ENCODE data around the gene CCDC141.

Gene CCDC141

DNA sequence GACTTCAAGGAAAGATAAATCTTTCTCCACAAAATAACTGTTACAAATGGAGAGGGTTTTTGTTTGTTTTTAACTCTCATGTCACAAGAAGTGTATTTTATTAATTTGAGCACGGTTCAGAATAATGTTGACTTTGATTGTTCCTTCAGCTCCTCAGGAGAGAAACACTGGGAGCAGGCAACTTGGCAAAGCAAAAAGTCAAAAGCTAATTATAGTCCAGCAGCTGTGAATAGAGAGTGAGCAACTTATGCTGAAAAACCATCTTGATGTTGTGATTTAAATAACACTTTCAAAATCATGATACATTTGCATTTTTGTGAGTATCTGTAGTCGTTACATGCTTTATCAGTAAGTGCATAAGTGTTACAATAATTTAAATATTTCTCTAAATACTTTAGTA is 205.2 kb downstream of the CCDC141 start:
- H3K4me1 ChIP-seq (ENCODE audit: control insufficient read depth in 1 of 2, insufficient read depth in 2 of 2, low read length in 2 of 2) = no peaks in the 10 kb centered on the region
- no peaks in the 10 kb centered on the region for H3K36me3 ChIP-seq (ENCODE audit: control insufficient read depth in 1 of 2, insufficient read depth in 2 of 2, low read length in 2 of 2)
- H3K27me3 ChIP-seq (ENCODE audit: control insufficient read depth in 1 of 2, insufficient read depth in 2 of 2, low read length in 2 of 2) = no peaks in the 10 kb centered on the region
- no peak overlapping the region for H3K27ac ChIP-seq (ENCODE audit: low read depth, low read length)
- H3K4me3 ChIP-seq (ENCODE audit: low read depth in 1 of 2, low read length in 2 of 2) = no peak overlapping the region
- no peaks in the 10 kb centered on the region for H3K9me3 ChIP-seq (ENCODE audit: control insufficient read depth in 1 of 2, low read length in 2 of 2)
- no peak overlapping the region for H3K9ac ChIP-seq (ENCODE audit: low read depth in 1 of 2, low read length in 2 of 2)

DNA sequence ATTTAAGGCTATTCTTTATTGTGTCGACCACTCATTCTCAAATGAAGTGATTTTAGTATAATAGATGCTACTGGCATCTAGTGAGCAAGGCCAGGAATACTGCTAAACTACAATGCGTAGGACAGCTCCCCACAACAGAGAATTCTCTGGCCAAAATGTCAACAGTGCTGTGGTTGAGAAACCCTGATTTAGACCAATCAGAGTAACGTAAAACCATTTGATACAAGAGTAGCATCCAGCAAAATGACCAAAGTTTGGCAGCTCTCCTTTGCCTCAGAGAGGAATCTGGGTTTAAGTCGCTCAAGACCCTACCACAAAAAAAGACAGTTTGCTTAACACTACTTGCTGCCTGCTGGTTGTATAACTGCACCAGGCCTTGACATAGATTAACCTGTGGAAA is 205.7 kb downstream of the CCDC141 start:
- H3K27me3 ChIP-seq (ENCODE audit: control insufficient read depth in 1 of 2, insufficient read depth in 2 of 2, low read length in 2 of 2) = no peaks in the 10 kb centered on the region
- H3K9ac ChIP-seq (ENCODE audit: low read depth in 1 of 2, low read length in 2 of 2) = no peak overlapping the region
- no peaks in the 10 kb centered on the region for H3K9me3 ChIP-seq (ENCODE audit: control insufficient read depth in 1 of 2, low read length in 2 of 2)
- H3K4me3 ChIP-seq (ENCODE audit: low read depth in 1 of 2, low read length in 2 of 2) = no peak overlapping the region
- H3K4me1 ChIP-seq (ENCODE audit: control insufficient read depth in 1 of 2, insufficient read depth in 2 of 2, low read length in 2 of 2) = no peaks in the 10 kb centered on the region
- no peaks in the 10 kb centered on the region for H3K36me3 ChIP-seq (ENCODE audit: control insufficient read depth in 1 of 2, insufficient read depth in 2 of 2, low read length in 2 of 2)
- no peak overlapping the region for H3K27ac ChIP-seq (ENCODE audit: low read depth, low read length)

DNA sequence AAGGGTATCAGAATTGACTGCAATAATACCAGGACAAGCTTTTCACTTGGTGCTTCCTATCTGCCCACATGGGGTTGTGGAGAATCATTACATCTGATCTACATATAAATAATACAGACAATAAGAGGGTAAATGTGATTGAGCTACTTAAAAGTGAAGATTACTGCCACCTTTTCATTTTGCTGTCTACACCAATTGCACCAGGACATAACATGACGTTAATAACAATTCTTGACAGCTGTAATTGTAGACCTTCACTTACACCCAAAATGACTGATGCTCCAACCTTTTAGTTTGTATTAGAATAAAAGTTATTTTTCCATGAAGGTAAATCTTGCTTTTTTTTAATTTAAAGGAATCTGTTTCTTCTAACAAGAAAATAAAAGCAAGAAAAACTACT is 206.2 kb downstream of the CCDC141 start:
- H3K9me3 ChIP-seq (ENCODE audit: control insufficient read depth in 1 of 2, low read length in 2 of 2) = no peaks in the 10 kb centered on the region
- H3K27me3 ChIP-seq (ENCODE audit: control insufficient read depth in 1 of 2, insufficient read depth in 2 of 2, low read length in 2 of 2) = no peaks in the 10 kb centered on the region
- no peaks in the 10 kb centered on the region for H3K4me1 ChIP-seq (ENCODE audit: control insufficient read depth in 1 of 2, insufficient read depth in 2 of 2, low read length in 2 of 2)
- H3K9ac ChIP-seq (ENCODE audit: low read depth in 1 of 2, low read length in 2 of 2) = no peak overlapping the region
- no peaks in the 10 kb centered on the region for H3K36me3 ChIP-seq (ENCODE audit: control insufficient read depth in 1 of 2, insufficient read depth in 2 of 2, low read length in 2 of 2)
- H3K27ac ChIP-seq (ENCODE audit: low read depth, low read length) = no peak overlapping the region
- H3K4me3 ChIP-seq (ENCODE audit: low read depth in 1 of 2, low read length in 2 of 2) = no peak overlapping the region

GRCh38 chr2:178836807-178837206 is 213.1 kb downstream of the CCDC141 start:
- H3K9ac ChIP-seq (ENCODE audit: low read depth in 1 of 2, low read length in 2 of 2) = no peak overlapping the region
- H3K4me1 ChIP-seq (ENCODE audit: control insufficient read depth in 1 of 2, insufficient read depth in 2 of 2, low read length in 2 of 2) = no peaks in the 10 kb centered on the region
- H3K27ac ChIP-seq (ENCODE audit: low read depth, low read length) = no peak overlapping the region
- H3K9me3 ChIP-seq (ENCODE audit: control insufficient read depth in 1 of 2, low read length in 2 of 2) = no peaks in the 10 kb centered on the region
- no peaks in the 10 kb centered on the region for H3K27me3 ChIP-seq (ENCODE audit: control insufficient read depth in 1 of 2, insufficient read depth in 2 of 2, low read length in 2 of 2)
- H3K4me3 ChIP-seq (ENCODE audit: low read depth in 1 of 2, low read length in 2 of 2) = no peak overlapping the region
- H3K36me3 ChIP-seq (ENCODE audit: control insufficient read depth in 1 of 2, insufficient read depth in 2 of 2, low read length in 2 of 2) = no peaks in the 10 kb centered on the region

GRCh38 chr2:178834086-178834485 is 215.9 kb downstream of the CCDC141 start:
- Histone ChIP-seq H3K4me1 (ENCODE audit: control insufficient read depth in 1 of 2, insufficient read depth in 2 of 2, low read length in 2 of 2) (no peaks in the 10 kb centered on the region), H3K4me3 (ENCODE audit: low read depth in 1 of 2, low read length in 2 of 2) (no peak overlapping the region), H3K9ac (ENCODE audit: low read depth in 1 of 2, low read length in 2 of 2) (no peak overlapping the region), H3K27me3 (ENCODE audit: control insufficient read depth in 1 of 2, insufficient read depth in 2 of 2, low read length in 2 of 2) (no peaks in the 10 kb centered on the region), H3K36me3 (ENCODE audit: control insufficient read depth in 1 of 2, insufficient read depth in 2 of 2, low read length in 2 of 2) (no peaks in the 10 kb centered on the region), H3K27ac (ENCODE audit: low read depth, low read length) (no peak overlapping the region), H3K9me3 (ENCODE audit: control insufficient read depth in 1 of 2, low read length in 2 of 2) (no peaks in the 10 kb centered on the region)

DNA sequence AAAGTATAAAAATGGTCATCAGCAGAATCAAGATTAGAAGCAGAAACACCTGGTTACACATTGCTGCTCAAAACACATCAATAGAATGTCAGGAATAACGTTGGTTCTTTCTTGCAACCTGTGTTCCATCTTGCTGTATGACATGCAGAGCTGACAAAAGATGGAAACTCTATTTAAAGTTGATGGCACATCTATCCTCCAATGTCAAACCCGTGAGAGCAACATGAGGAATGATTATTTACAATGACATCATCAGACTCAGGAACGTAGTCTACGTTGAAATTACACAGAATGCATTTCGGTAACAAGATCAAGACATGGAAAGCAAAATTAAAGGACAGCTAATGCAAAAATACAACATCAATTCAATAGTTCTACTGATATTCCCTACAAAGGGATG is 216.6 kb downstream of the CCDC141 start:
- Histone ChIP-seq H3K27ac (ENCODE audit: low read depth, low read length) (no peak overlapping the region), H3K9ac (ENCODE audit: low read depth in 1 of 2, low read length in 2 of 2) (no peak overlapping the region), H3K36me3 (ENCODE audit: control insufficient read depth in 1 of 2, insufficient read depth in 2 of 2, low read length in 2 of 2) (no peaks in the 10 kb centered on the region), H3K27me3 (ENCODE audit: control insufficient read depth in 1 of 2, insufficient read depth in 2 of 2, low read length in 2 of 2) (no peaks in the 10 kb centered on the region), H3K4me3 (ENCODE audit: low read depth in 1 of 2, low read length in 2 of 2) (no peak overlapping the region), H3K9me3 (ENCODE audit: control insufficient read depth in 1 of 2, low read length in 2 of 2) (no peaks in the 10 kb centered on the region), H3K4me1 (ENCODE audit: control insufficient read depth in 1 of 2, insufficient read depth in 2 of 2, low read length in 2 of 2) (no peaks in the 10 kb centered on the region)

DNA sequence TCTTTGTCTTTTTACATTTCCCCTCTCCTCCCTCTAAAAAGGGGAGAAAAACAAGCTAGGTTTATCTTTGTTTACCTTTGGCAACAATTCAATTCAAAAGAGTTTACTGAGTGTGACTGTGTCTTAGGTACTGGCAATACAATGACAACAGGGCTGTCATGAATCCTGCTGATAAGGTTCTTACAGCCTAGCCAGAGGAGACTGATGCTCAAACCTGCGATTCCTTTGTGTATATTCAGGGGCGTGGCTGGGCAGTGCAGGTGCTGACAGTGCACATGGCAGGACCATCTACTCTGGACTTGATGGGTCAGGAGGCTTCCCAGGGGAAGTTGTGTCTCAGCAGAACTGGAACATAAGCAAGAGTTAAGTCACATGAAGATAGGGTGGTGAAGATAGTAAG is 219.5 kb downstream of the CCDC141 start:
- H3K4me1 ChIP-seq (ENCODE audit: control insufficient read depth in 1 of 2, insufficient read depth in 2 of 2, low read length in 2 of 2) = no peaks in the 10 kb centered on the region
- H3K36me3 ChIP-seq (ENCODE audit: control insufficient read depth in 1 of 2, insufficient read depth in 2 of 2, low read length in 2 of 2) = no peaks in the 10 kb centered on the region
- no peaks in the 10 kb centered on the region for H3K9me3 ChIP-seq (ENCODE audit: control insufficient read depth in 1 of 2, low read length in 2 of 2)
- H3K4me3 ChIP-seq (ENCODE audit: low read depth in 1 of 2, low read length in 2 of 2) = no peak overlapping the region
- no peak overlapping the region for H3K9ac ChIP-seq (ENCODE audit: low read depth in 1 of 2, low read length in 2 of 2)
- H3K27me3 ChIP-seq (ENCODE audit: control insufficient read depth in 1 of 2, insufficient read depth in 2 of 2, low read length in 2 of 2) = no peaks in the 10 kb centered on the region
- no peak overlapping the region for H3K27ac ChIP-seq (ENCODE audit: low read depth, low read length)

- Histone ChIP-seq H3K4me3 (ENCODE audit: low read depth in 1 of 2, low read length in 2 of 2) (no peak overlapping the region), H3K4me1 (ENCODE audit: control insufficient read depth in 1 of 2, insufficient read depth in 2 of 2, low read length in 2 of 2) (no peaks in the 10 kb centered on the region), H3K36me3 (ENCODE audit: control insufficient read depth in 1 of 2, insufficient read depth in 2 of 2, low read length in 2 of 2) (no peaks in the 10 kb centered on the region), H3K9me3 (ENCODE audit: control insufficient read depth in 1 of 2, low read length in 2 of 2) (no peaks in the 10 kb centered on the region), H3K27ac (ENCODE audit: low read depth, low read length) (no peak overlapping the region), H3K27me3 (ENCODE audit: control insufficient read depth in 1 of 2, insufficient read depth in 2 of 2, low read length in 2 of 2) (no peaks in the 10 kb centered on the region), H3K9ac (ENCODE audit: low read depth in 1 of 2, low read length in 2 of 2) (no peak overlapping the region)
Measured at GRCh38 chr2:178829981-178830380, 220.0 kb downstream of the CCDC141 start.

- Histone ChIP-seq H3K27ac (ENCODE audit: low read depth, low read length) (no peak overlapping the region), H3K27me3 (ENCODE audit: control insufficient read depth in 1 of 2, insufficient read depth in 2 of 2, low read length in 2 of 2) (no peaks in the 10 kb centered on the region), H3K36me3 (ENCODE audit: control insufficient read depth in 1 of 2, insufficient read depth in 2 of 2, low read length in 2 of 2) (no peaks in the 10 kb centered on the region), H3K4me1 (ENCODE audit: control insufficient read depth in 1 of 2, insufficient read depth in 2 of 2, low read length in 2 of 2) (no peaks in the 10 kb centered on the region), H3K9me3 (ENCODE audit: control insufficient read depth in 1 of 2, low read length in 2 of 2) (no peaks in the 10 kb centered on the region), H3K4me3 (ENCODE audit: low read depth in 1 of 2, low read length in 2 of 2) (no peak overlapping the region), H3K9ac (ENCODE audit: low read depth in 1 of 2, low read length in 2 of 2) (no peak overlapping the region)
Measured at GRCh38 chr2:178829299-178829960, 220.5 kb downstream of the CCDC141 start.

DNA sequence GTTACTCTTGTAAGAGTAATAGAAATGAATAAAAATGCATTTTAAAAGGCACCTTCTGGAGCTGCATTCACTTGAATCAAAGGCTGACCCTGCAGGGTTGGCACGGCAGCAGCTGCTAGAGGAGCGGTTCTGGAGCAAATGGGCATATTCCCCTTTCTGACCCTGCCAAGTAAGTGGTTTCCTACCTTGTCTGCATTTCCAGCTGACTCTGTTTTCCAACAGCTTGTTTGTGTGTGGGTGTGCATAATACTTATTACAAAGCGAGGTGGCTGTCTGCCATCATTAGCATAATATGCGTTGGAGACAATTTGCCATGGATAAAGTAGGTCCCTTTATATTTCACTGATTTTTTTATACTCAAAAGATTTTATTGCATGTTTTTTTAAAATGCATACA is 221.5 kb downstream of the CCDC141 start:
- Histone ChIP-seq H3K36me3 (ENCODE audit: control insufficient read depth in 1 of 2, insufficient read depth in 2 of 2, low read length in 2 of 2) (no peaks in the 10 kb centered on the region), H3K9ac (ENCODE audit: low read depth in 1 of 2, low read length in 2 of 2) (no peak overlapping the region), H3K27ac (ENCODE audit: low read depth, low read length) (no peak overlapping the region)

More for the DNA sequence above, 221.5 kb downstream of the CCDC141 start:
- Histone ChIP-seq H3K4me3 (ENCODE audit: low read depth in 1 of 2, low read length in 2 of 2) (no peak overlapping the region), H3K27me3 (ENCODE audit: control insufficient read depth in 1 of 2, insufficient read depth in 2 of 2, low read length in 2 of 2) (no peaks in the 10 kb centered on the region), H3K4me1 (ENCODE audit: control insufficient read depth in 1 of 2, insufficient read depth in 2 of 2, low read length in 2 of 2) (no peaks in the 10 kb centered on the region), H3K9me3 (ENCODE audit: control insufficient read depth in 1 of 2, low read length in 2 of 2) (no peaks in the 10 kb centered on the region)
